ENCODE measurements around the gene DPP7.
A peak's percentile ranks its signal among the peaks of the same experiment; 100 is the strongest.

Gene DPP7

DNA sequence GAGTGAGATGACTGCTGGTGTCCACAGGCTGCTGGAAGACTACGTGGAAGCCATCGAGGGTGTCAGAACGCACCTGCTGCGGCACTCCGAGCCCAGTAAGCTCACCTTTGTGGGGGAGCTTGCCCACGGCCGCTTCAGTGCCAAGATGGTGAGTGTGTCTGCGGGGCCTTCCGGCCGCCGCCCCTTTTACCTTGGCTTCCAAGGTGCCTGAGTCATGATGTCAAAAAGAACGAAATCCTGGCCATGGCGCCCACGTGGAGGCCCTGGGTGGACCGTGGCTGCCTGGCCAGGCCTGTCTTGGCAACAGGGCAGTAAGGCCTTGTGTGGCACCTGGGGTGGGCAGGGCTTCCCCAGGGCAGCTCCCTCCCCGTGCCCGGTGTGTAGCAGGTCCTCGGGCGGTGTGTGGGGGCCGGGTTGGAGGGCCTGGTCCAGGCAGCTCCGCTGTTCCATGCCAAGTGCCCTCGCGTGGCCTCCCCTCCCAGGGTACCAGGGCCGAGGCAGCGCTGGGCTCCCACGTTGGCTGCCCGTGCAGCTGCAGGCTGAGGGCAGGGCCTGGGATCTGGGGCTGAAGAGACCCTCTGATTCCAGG lies 7.8 kb downstream of the DPP7 start:
- H3K9me3 ChIP-seq (ENCODE audit: control insufficient read depth in 1 of 2, low read length in 2 of 2), result no peaks in the 10 kb centered on the region
- no peaks in the 10 kb centered on the region for H3K27me3 ChIP-seq (ENCODE audit: low read depth, low read length)
- H3K36me3 ChIP-seq (ENCODE audit: control insufficient read depth in 1 of 2, insufficient read depth in 2 of 2, low read length in 2 of 2), result peaks cover 20 to 88% of the 10 kb centered on the region in 2 donors
- H3K4me1 ChIP-seq (ENCODE audit: control insufficient read depth in 1 of 2, insufficient read depth in 2 of 2, low read length in 2 of 2), result no peaks in the 10 kb centered on the region
- H3K4me3 ChIP-seq (ENCODE audit: low read depth in 1 of 2, low read length in 2 of 2), result no peak overlapping the region
- H3K27ac ChIP-seq (ENCODE audit: low read length), result no peak overlapping the region

- Histone ChIP-seq H3K27me3 (ENCODE audit: low read depth, low read length) (no peaks in the 10 kb centered on the region), H3K4me1 (ENCODE audit: control insufficient read depth in 1 of 2, insufficient read depth in 2 of 2, low read length in 2 of 2) (no peaks in the 10 kb centered on the region), H3K36me3 (ENCODE audit: control insufficient read depth in 1 of 2, insufficient read depth in 2 of 2, low read length in 2 of 2) (peaks cover 25 to 89% of the 10 kb centered on the region in 2 donors), H3K4me3 (ENCODE audit: low read depth in 1 of 2, low read length in 2 of 2) (no peak overlapping the region), H3K9me3 (ENCODE audit: control insufficient read depth in 1 of 2, low read length in 2 of 2) (no peaks in the 10 kb centered on the region), H3K27ac (ENCODE audit: low read length) (no peak overlapping the region)
These were observed 8.5 kb downstream of the DPP7 start for GRCh38 chr9:137105814-137106661.

DNA sequence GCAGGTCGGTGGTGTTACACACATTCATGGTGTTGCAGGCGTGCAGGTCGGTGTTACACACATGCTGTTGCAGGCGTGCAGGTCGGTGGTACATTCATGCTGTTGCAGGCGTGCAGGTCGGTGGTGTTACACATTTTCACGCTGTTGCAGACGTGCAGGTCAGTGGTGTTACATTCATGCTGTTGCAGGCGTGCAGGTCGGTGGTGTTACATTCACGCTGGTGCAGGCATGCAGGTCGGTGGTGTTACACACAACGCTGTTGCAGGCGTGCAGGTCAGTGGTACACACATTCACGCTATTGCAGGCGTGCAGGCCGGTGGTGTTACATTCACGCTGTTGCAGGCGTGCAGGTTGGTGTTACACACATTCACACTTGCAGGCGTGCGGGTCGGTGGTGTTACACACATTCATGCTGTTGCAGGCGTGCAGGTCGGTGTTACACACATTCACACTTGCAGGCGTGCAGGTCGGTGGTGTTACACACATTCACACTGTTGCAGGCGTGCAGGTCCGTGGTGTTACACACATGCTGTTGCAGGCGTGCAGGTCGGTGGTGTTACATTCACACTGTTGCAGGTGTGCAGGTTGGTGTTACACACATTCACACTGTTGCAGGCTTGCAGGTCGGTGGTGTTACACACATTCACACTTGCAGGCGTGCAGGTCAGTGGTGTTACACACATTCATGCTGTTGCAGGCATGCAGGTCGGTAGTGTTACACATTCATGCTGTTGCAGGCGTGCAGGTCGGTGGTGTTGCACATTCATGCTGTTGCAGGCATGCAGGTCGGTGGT lies 11.1 kb downstream of the DPP7 start:
- H3K36me3 ChIP-seq (ENCODE audit: control insufficient read depth in 1 of 2, insufficient read depth in 2 of 2, low read length in 2 of 2), result peaks cover 41 to 93% of the 10 kb centered on the region in 2 donors

GRCh38 chr9:137099231-137099630 lies 15.3 kb downstream of the DPP7 start:
- H3K4me1 ChIP-seq (ENCODE audit: control insufficient read depth in 1 of 2, insufficient read depth in 2 of 2, low read length in 2 of 2), result no peaks in the 10 kb centered on the region
- peaks cover 59 to 86% of the 10 kb centered on the region in 2 donors for H3K36me3 ChIP-seq (ENCODE audit: control insufficient read depth in 1 of 2, insufficient read depth in 2 of 2, low read length in 2 of 2)
- no peak overlapping the region for H3K27ac ChIP-seq (ENCODE audit: low read length)
- no peak overlapping the region for H3K4me3 ChIP-seq (ENCODE audit: low read depth in 1 of 2, low read length in 2 of 2)
- H3K27me3 ChIP-seq (ENCODE audit: low read depth, low read length), result no peaks in the 10 kb centered on the region
- H3K9me3 ChIP-seq (ENCODE audit: control insufficient read depth in 1 of 2, low read length in 2 of 2), result no peaks in the 10 kb centered on the region

More for the DNA sequence above, 11.1 kb downstream of the DPP7 start:
- no peak overlapping the region for H3K27ac ChIP-seq (ENCODE audit: low read length)
- H3K4me3 ChIP-seq (ENCODE audit: low read depth in 1 of 2, low read length in 2 of 2), result no peak overlapping the region
- H3K27me3 ChIP-seq (ENCODE audit: low read depth, low read length), result no peaks in the 10 kb centered on the region
- H3K9me3 ChIP-seq (ENCODE audit: control insufficient read depth in 1 of 2, low read length in 2 of 2), result no peaks in the 10 kb centered on the region
- no peaks in the 10 kb centered on the region for H3K4me1 ChIP-seq (ENCODE audit: control insufficient read depth in 1 of 2, insufficient read depth in 2 of 2, low read length in 2 of 2)

GRCh38 chr9:137097761-137098462 lies 16.6 kb downstream of the DPP7 start:
- no peaks in the 10 kb centered on the region for H3K9me3 ChIP-seq (ENCODE audit: control insufficient read depth in 1 of 2, low read length in 2 of 2)
- H3K27me3 ChIP-seq (ENCODE audit: low read depth, low read length), result no peaks in the 10 kb centered on the region
- H3K27ac ChIP-seq (ENCODE audit: low read length), result no peak overlapping the region
- no peak overlapping the region for H3K4me3 ChIP-seq (ENCODE audit: low read depth in 1 of 2, low read length in 2 of 2)
- no peaks in the 10 kb centered on the region for H3K4me1 ChIP-seq (ENCODE audit: control insufficient read depth in 1 of 2, insufficient read depth in 2 of 2, low read length in 2 of 2)
- H3K36me3 ChIP-seq (ENCODE audit: control insufficient read depth in 1 of 2, insufficient read depth in 2 of 2, low read length in 2 of 2), result peaks cover 48 to 78% of the 10 kb centered on the region in 2 donors

- H3K4me3 ChIP-seq (ENCODE audit: low read depth in 1 of 2, low read length in 2 of 2), result no peak overlapping the region
- peaks cover 45 to 75% of the 10 kb centered on the region in 2 donors for H3K36me3 ChIP-seq (ENCODE audit: control insufficient read depth in 1 of 2, insufficient read depth in 2 of 2, low read length in 2 of 2)
- no peak overlapping the region for H3K27ac ChIP-seq (ENCODE audit: low read length)
These were observed 17.6 kb downstream of the DPP7 start for GRCh38 chr9:137096785-137097546.

GRCh38 chr9:137095664-137096517 lies 18.6 kb downstream of the DPP7 start:
- Histone ChIP-seq H3K36me3 (ENCODE audit: control insufficient read depth in 1 of 2, insufficient read depth in 2 of 2, low read length in 2 of 2) (peaks cover 36 to 67% of the 10 kb centered on the region in 2 donors), H3K27ac (ENCODE audit: low read length) (peak overlapping the region; percentile 51), H3K9me3 (ENCODE audit: control insufficient read depth in 1 of 2, low read length in 2 of 2) (no peaks in the 10 kb centered on the region), H3K27me3 (ENCODE audit: low read depth, low read length) (no peaks in the 10 kb centered on the region), H3K4me1 (ENCODE audit: control insufficient read depth in 1 of 2, insufficient read depth in 2 of 2, low read length in 2 of 2) (no peaks in the 10 kb centered on the region), H3K4me3 (ENCODE audit: low read depth in 1 of 2, low read length in 2 of 2) (no peak overlapping the region)

More at GRCh38 chr9:137096785-137097546, 17.6 kb downstream of the DPP7 start:
- Histone ChIP-seq H3K9me3 (ENCODE audit: control insufficient read depth in 1 of 2, low read length in 2 of 2) (no peaks in the 10 kb centered on the region), H3K4me1 (ENCODE audit: control insufficient read depth in 1 of 2, insufficient read depth in 2 of 2, low read length in 2 of 2) (no peaks in the 10 kb centered on the region), H3K27me3 (ENCODE audit: low read depth, low read length) (no peaks in the 10 kb centered on the region)

DNA sequence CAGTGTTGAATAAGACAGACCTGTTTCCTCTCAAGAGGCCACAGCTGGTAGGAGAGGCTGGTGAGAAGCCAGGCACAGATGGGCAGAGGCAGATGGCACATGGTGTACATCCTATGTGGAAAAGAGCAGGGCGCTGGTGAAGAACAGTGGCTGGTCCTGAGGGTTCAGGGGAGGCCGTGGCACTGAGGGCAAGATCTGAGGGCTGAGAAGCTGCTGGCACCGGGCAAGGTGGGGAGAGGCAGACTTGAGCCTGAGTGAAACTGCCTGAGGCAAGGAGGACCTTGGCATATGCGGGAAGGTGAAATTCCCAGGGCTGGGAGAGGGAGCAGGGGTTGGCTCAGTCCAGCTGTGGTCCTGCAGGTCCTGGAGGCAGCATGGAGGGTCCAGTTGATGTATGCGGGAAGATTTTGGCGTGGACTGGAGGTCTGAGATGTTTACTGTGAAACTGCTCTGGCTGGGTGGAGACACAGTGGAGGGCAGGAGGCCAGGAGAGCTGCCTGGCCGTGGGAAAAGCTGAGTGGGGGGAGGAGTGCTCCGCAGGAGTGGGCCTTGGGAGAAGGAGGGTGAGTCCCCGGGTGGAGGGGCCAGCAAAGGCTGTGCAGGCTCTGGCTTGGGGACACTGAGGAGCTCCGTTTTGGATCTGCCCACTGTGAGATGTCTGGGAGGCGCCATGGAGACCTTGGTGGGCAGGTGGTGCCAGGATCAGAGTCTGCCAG lies 25.1 kb downstream of the DPP7 start:
- Histone ChIP-seq H3K27me3 (ENCODE audit: low read depth, low read length) (no peaks in the 10 kb centered on the region), H3K4me3 (ENCODE audit: low read depth in 1 of 2, low read length in 2 of 2) (no peak overlapping the region), H3K27ac (ENCODE audit: low read length) (no peak overlapping the region), H3K9me3 (ENCODE audit: control insufficient read depth in 1 of 2, low read length in 2 of 2) (no peaks in the 10 kb centered on the region), H3K4me1 (ENCODE audit: control insufficient read depth in 1 of 2, insufficient read depth in 2 of 2, low read length in 2 of 2) (peaks cover 4 to 15% of the 10 kb centered on the region in 2 donors), H3K36me3 (ENCODE audit: control insufficient read depth in 1 of 2, insufficient read depth in 2 of 2, low read length in 2 of 2) (peaks cover 4 to 28% of the 10 kb centered on the region in 2 donors)

DNA sequence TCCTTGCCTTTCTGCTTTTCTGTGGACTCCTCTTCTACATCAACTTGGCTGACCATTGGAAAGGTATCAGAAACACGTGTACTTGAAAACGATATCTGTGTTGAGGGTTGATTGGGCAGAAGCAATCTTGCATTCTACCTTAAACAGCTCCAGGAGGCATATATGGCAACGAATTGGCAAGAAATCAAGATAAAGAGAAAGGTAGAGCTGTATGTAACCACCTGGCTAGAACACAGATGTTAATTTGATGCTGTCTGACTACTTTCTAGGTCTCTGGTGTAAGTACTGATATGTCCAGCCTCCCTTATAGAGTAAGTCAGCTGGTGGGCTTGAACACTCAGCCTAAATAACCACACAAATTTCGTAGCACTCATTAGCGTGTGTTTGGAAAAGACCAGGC lies 26.4 kb downstream of the DPP7 start:
- Histone ChIP-seq H3K27me3 (ENCODE audit: low read depth, low read length) (no peaks in the 10 kb centered on the region), H3K9me3 (ENCODE audit: control insufficient read depth in 1 of 2, low read length in 2 of 2) (no peaks in the 10 kb centered on the region), H3K36me3 (ENCODE audit: control insufficient read depth in 1 of 2, insufficient read depth in 2 of 2, low read length in 2 of 2) (peaks cover 4 to 28% of the 10 kb centered on the region in 2 donors), H3K4me1 (ENCODE audit: control insufficient read depth in 1 of 2, insufficient read depth in 2 of 2, low read length in 2 of 2) (peaks cover 4 to 15% of the 10 kb centered on the region in 2 donors), H3K4me3 (ENCODE audit: low read depth in 1 of 2, low read length in 2 of 2) (peak overlapping the region in 1 of 2 donors; percentile 90), H3K27ac (ENCODE audit: low read length) (no peak overlapping the region)

Data from muscle layer of duodenum (tissue), 2 donors.